K562 (cell line): Measurements from ENCODE around the gene DNAJC9. TPM values are rescaled to one million over a fixed set of nuclear protein-coding genes. Genes with fewer than 3 reads are reported as not detected.

Source experiments
- ARID1B ChIP-seq: fragments of 450-650 bp; IDR thresholded peaks from 2 replicates; pipeline ENCODE4 v1.6.1; 2016; ENCODE audit warnings: antibody characterized with exemption, mild to moderate bottlenecking, inconsistent platforms
- ARID3B ChIP-seq: fragments of 250-450 bp; sonication (Bioruptor Pico); IDR thresholded peaks from 2 replicates; pipeline ENCODE4 v1.4.0; 2020; ENCODE audit warnings: borderline replicate concordance
- BRCA1 ChIP-seq, 2 experiments: fragments of 450-650 bp in 1 of 2; sonication (generic) in 1 of 2; formaldehyde crosslinking in 1 of 2; IDR thresholded peaks; 2 replicates each; pipeline versions ENCODE4 v1.5.0 to v1.6.1; 2017 to 2020; ENCODE audit warnings: mild to moderate bottlenecking in 1 of 2, missing genetic modification reagents in 1 of 2
- CBX2 ChIP-seq: fragments of 200-600 bp; sonication (generic); IDR thresholded peaks from one replicate; pipeline ENCODE4 v1.6.1; 2012; ENCODE audit warnings: mild to moderate bottlenecking, low read length, inconsistent platforms; ENCODE audit not compliant: insufficient read depth, poor library complexity, severe bottlenecking
- ETS1 ChIP-seq: conservative IDR thresholded peaks from 2 replicates; pipeline ENCODE4 v1.6.1; 2011; ENCODE audit warnings: low read depth, mild to moderate bottlenecking, low read length; ENCODE audit not compliant: control insufficient read depth
- ETS2 ChIP-seq: IDR thresholded peaks from 2 replicates; pipeline ENCODE4 v1.6.1; 2016; ENCODE audit warnings: borderline replicate concordance, missing genetic modification characterization, mild to moderate bottlenecking, moderate library complexity, missing compliant biosample characterization; ENCODE audit not compliant: poor library complexity, severe bottlenecking
- FOXK2 ChIP-seq, 2 experiments: fragments of 450-650 bp; IDR thresholded peaks in 1 of 2; conservative IDR thresholded peaks in 1 of 2; 2 replicates each; pipeline ENCODE4 v1.6.1; 2016; ENCODE audit warnings: low read depth in 2 of 2, mild to moderate bottlenecking in 1 of 2
- IRF2 ChIP-seq: sonication (generic); formaldehyde crosslinking; IDR thresholded peaks from 2 replicates; pipeline ENCODE4 v1.8.1; 2022; ENCODE audit warnings: mild to moderate bottlenecking, missing genetic modification reagents
- PTRF ChIP-seq: fragments of 450-650 bp; IDR thresholded peaks from 2 replicates; pipeline ENCODE4 v1.6.1; 2016; ENCODE audit warnings: mild to moderate bottlenecking, missing genetic modification characterization, missing compliant biosample characterization
- RERE ChIP-seq: sonication (generic); formaldehyde crosslinking; IDR thresholded peaks from 2 replicates; pipeline ENCODE4 v1.8.0; 2023; ENCODE audit warnings: missing genetic modification reagents, mild to moderate bottlenecking, borderline replicate concordance
- RNF219 ChIP-seq: fragments of 250-450 bp; sonication (Bioruptor Pico); IDR thresholded peaks from 2 replicates; pipeline ENCODE4 v1.5.0; 2022; ENCODE audit warnings: mild to moderate bottlenecking
- TFAM ChIP-seq: fragments of 250-450 bp; sonication (Bioruptor Pico); conservative IDR thresholded peaks from 2 replicates; pipeline ENCODE4 v1.5.0; 2021; ENCODE audit warnings: mild to moderate bottlenecking, moderate library complexity
- ZC3H8 ChIP-seq: fragments of 450-650 bp; IDR thresholded peaks from 2 replicates; pipeline ENCODE4 v1.6.1; 2017
- ZNF589 ChIP-seq: fragments of 200-800 bp; sonication (Bioruptor generic); IDR thresholded peaks from 2 replicates; pipeline ENCODE4 v1.6.1; 2016; ENCODE audit warnings: low read depth, missing genetic modification characterization, missing compliant biosample characterization
- ZSCAN32 ChIP-seq: fragments of 450-650 bp; formaldehyde crosslinking; IDR thresholded peaks from 2 replicates; pipeline ENCODE4 v1.4.0; 2020; ENCODE audit warnings: mild to moderate bottlenecking, moderate library complexity
- polyA plus RNA-seq, 8 experiments: library from polyadenylated mRNA; depleted of rRNA in 4 of 8; stranded (reverse) in 5 of 8; unstranded in 3 of 8; fragments of >200 nt; fragmentation: Nextera tagmentation in 2 of 8; fragmentation: Illumina TruSeq in 1 of 8; extraction: Ambion mirVana in 2 of 8; extraction: Trizol in 1 of 8; gene quantifications; 2 replicates each; pipeline versions ENCODE4 v1.2.1 to v1.2.3, GENCODE V29; 2011 to 2014; ENCODE audit warnings: inconsistent platforms in 1 of 8, missing spikeins in 1 of 8
- total RNA-seq, 7 experiments: library from RNA; depleted of rRNA in 6 of 7; stranded (reverse); fragments of >200 nt in 6 of 7; fragmentation: Illumina TruSeq in 2 of 7; extraction: Trizol in 2 of 7; gene quantifications; 2 replicates each; pipeline versions ENCODE4 v1.2.1 to v1.2.3, GENCODE V29; 2011 to 2021; ENCODE audit warnings: low replicate concordance in 1 of 7

Gene DNAJC9
- total and polyA plus RNA-seq, 9 of the 15 experiments (the other 6 are each of a cell fraction or from before 2014, with no cell fraction given) = 66.7 to 133 (median 102) TPM

- TF ChIP-seq IRF2 = no peak
- TF ChIP-seq ETS1 = peak; percentile 68; the same call in 1 of the 2 replicates
- peak; percentile 92 to 93 for TF ChIP-seq FOXK2 (conservative IDR thresholded peaks at IDR 0.05 in 1 of 2, IDR thresholded peaks at IDR 0.05 in 1 of 2; ENCODE audit: low read depth in 2 of 2)
- TF ChIP-seq CBX2 = no peak
- TF ChIP-seq RERE = 0 out of 2 replicates have a peak, but pooled peaks have one; percentile 83
- TF ChIP-seq ZC3H8 = no peak
- peak; percentile 50; the same call in 1 of the 2 replicates for TF ChIP-seq ZSCAN32 (CRISPR knock-in tag)
- TF ChIP-seq TFAM (CRISPR knock-in tag) = no peak
- no peak for TF ChIP-seq BRCA1 (IDR thresholded peaks at IDR 0.05)
- TF ChIP-seq BRCA1 (CRISPR knock-in tag; IDR thresholded peaks at IDR 0.05) = no peak
- TF ChIP-seq ARID3B (CRISPR knock-in tag) = no peak
- no peak for TF ChIP-seq PTRF (tag)
- peak; percentile 74 for TF ChIP-seq ZNF589
- TF ChIP-seq RNF219 (CRISPR knock-in tag) = no peak
- peak; percentile 62 for TF ChIP-seq ARID1B
- no peak for TF ChIP-seq ETS2 (tag)
Measured at GRCh38 chr10:73252445-73253224, 5.6 kb upstream of the DNAJC9 start, which contains the start of gene MRPS16 (continued).
